Kidney epithelial cell (primary cell): Measurements from ENCODE around the gene ECPAS. TPM values are rescaled to one million over a fixed set of nuclear protein-coding genes. Genes with fewer than 3 reads are reported as not detected.
A peak's percentile ranks its signal among the peaks of the same experiment; 100 is the strongest.
"Not testable (repeated sequence)": the region's sequence is repeated elsewhere in the genome, so short reads cannot be mapped to it uniquely, and the experiment has no call there.

Source experiments
- DNase-seq: peaks from one replicate; pipeline ENCODE4 v3.0.0-alpha.2; 2010; ENCODE audit warnings: low read depth
- H3K27me3 ChIP-seq: 2 replicates; pipeline ENCODE4 v1.6.0; 2011; ENCODE audit warnings: low read length; ENCODE audit not compliant: control insufficient read depth, insufficient read depth
- H3K36me3 ChIP-seq: 2 replicates; pipeline ENCODE4 v1.5.1; 2011; ENCODE audit warnings: low read length; ENCODE audit not compliant: control insufficient read depth, insufficient read depth
- H3K4me3 ChIP-seq: 2 replicates; pipeline ENCODE4 v1.5.1; 2011; ENCODE audit warnings: low read depth, mild to moderate bottlenecking, control low read depth, low read length
- CTCF ChIP-seq: IDR thresholded peaks from 2 replicates; pipeline ENCODE4 v1.5.1; 2011; ENCODE audit warnings: mild to moderate bottlenecking, moderate library complexity, low read length, control low read depth, inconsistent platforms; ENCODE audit not compliant: insufficient read depth, poor library complexity, severe bottlenecking
- total RNA-seq: library from RNA; depleted of rRNA; stranded (reverse); fragments of >200 nt; gene quantifications from 2 replicates; pipeline ENCODE4 v1.2.3, GENCODE V29; 2015

The ECPAS gene
- total RNA-seq, 1 donor from 2014 or later, result 67.0 TPM

- TF ChIP-seq CTCF, result no peak
- H3K36me3 ChIP-seq, result no peaks in the 10 kb centered on the region
- peak within 1 kb of the TSS; percentile 65 for H3K4me3 ChIP-seq
- peak; percentile 25 for DNase-seq
- H3K27me3 ChIP-seq, result no peaks in the 10 kb centered on the region
These were observed 41.1 kb upstream of the ECPAS start, which contains the start of gene ZNF483 for GRCh38 chr9:111525056-111525977. Gene ZNF483, plus strand, starts transcription at chr9:111525179. Its CDS starts 2,217 bp downstream, at chr9:111527396.

- Histone ChIP-seq H3K4me3 (peak overlapping the region; percentile 65), H3K27me3 (no peaks in the 10 kb centered on the region), H3K36me3 (no peaks in the 10 kb centered on the region)
- TF ChIP-seq CTCF, result no peak
- no peak for DNase-seq
These were observed 40.5 kb upstream of the ECPAS start for GRCh38 chr9:111524731-111525055.

GRCh38 chr9:111516061-111516465 lies 31.9 kb upstream of the ECPAS start:
- no peak for DNase-seq
- Histone ChIP-seq H3K36me3 (no peaks in the 10 kb centered on the region), H3K27me3 (no peaks in the 10 kb centered on the region), H3K4me3 (no peak overlapping the region)
- no peak for TF ChIP-seq CTCF

- Histone ChIP-seq H3K36me3 (no peaks in the 10 kb centered on the region), H3K4me3 (no peak overlapping the region), H3K27me3 (no peaks in the 10 kb centered on the region)
- no peak for DNase-seq
- TF ChIP-seq CTCF, result no peak
These were observed 30.8 kb upstream of the ECPAS start for GRCh38 chr9:111514967-111515366.

GRCh38 chr9:111511581-111511980 lies 27.4 kb upstream of the ECPAS start:
- not testable (repeated sequence) for H3K36me3 ChIP-seq

GRCh38 chr9:111502506-111502905 lies 18.3 kb upstream of the ECPAS start:
- Histone ChIP-seq H3K4me3 (no peak overlapping the region), H3K27me3 (no peaks in the 10 kb centered on the region), H3K36me3 (no peaks in the 10 kb centered on the region)
- no peak for DNase-seq
- TF ChIP-seq CTCF, result no peak

More at GRCh38 chr9:111511581-111511980, 27.4 kb upstream of the ECPAS start:
- H3K4me3 ChIP-seq, H3K27me3 ChIP-seq, DNase-seq: not testable (repeated sequence)
